ENCODE data around the gene RELN. TPM values are rescaled to one million over a fixed set of nuclear protein-coding genes. Genes with fewer than 3 reads are reported as not detected.
"Not testable (repeated sequence)": the region's sequence is repeated elsewhere in the genome, so short reads cannot be mapped to it uniquely, and the experiment has no call there.

Gene RELN
- total RNA-seq, 4 donors from 2014 or later: 1.0 to 3.5 (median 1.3) TPM

DNA sequence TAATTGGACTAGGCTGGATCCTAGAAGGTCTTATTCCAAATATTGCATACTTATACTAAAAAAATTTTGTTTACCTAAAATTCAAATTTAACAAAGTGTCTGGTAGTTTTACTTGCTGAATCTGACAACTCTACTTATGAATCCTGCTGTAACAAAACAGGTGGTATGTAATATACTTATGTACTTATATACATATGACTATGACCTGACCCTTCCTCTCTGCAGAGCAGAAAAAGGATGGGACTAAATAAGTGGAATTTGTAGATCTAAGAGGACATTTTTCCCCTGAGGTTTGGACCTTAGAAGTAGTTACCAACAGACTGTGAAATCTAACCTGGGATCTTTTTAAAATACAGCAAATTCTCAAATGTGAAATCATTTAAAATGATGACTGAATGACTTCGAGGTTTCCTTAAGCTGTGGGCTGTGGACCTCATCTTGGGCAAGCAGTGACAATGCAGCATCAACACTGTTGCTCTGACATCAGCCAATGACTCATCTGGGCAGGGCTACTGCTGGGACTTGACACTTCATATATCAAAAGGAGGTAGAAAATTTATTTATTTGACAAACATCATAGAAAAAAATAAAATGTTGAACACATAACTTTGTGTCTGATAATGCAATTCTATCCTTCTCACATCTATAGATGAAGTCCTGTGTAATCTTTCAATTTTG lies 73.6 kb downstream of the RELN start:
- DNase-seq (ENCODE audit: low spot score in 2 of 2): no peak
- WGBS, 2 donors: 37 to 67% methylated on average over 1 of the region's 1 CpG
- intact Hi-C loops (cut with DNase I; ENCODE audit: low total_unique reads): no loop called here
- no peak overlapping the region for H3K4me3 ChIP-seq (ENCODE audit: low read depth, poor library complexity, severe bottlenecking)
- TF ChIP-seq POLR2A (IDR thresholded peaks at IDR 0.05): no peak
- TF ChIP-seq, protein P1, sequence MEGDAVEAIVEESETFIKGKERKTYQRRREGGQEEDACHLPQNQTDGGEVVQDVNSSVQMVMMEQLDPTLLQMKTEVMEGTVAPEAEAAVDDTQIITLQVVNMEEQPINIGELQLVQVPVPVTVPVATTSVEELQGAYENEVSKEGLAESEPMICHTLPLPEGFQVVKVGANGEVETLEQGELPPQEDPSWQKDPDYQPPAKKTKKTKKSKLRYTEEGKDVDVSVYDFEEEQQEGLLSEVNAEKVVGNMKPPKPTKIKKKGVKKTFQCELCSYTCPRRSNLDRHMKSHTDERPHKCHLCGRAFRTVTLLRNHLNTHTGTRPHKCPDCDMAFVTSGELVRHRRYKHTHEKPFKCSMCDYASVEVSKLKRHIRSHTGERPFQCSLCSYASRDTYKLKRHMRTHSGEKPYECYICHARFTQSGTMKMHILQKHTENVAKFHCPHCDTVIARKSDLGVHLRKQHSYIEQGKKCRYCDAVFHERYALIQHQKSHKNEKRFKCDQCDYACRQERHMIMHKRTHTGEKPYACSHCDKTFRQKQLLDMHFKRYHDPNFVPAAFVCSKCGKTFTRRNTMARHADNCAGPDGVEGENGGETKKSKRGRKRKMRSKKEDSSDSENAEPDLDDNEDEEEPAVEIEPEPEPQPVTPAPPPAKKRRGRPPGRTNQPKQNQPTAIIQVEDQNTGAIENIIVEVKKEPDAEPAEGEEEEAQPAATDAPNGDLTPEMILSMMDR (IDR thresholded peaks at IDR 0.05): no peak

DNA sequence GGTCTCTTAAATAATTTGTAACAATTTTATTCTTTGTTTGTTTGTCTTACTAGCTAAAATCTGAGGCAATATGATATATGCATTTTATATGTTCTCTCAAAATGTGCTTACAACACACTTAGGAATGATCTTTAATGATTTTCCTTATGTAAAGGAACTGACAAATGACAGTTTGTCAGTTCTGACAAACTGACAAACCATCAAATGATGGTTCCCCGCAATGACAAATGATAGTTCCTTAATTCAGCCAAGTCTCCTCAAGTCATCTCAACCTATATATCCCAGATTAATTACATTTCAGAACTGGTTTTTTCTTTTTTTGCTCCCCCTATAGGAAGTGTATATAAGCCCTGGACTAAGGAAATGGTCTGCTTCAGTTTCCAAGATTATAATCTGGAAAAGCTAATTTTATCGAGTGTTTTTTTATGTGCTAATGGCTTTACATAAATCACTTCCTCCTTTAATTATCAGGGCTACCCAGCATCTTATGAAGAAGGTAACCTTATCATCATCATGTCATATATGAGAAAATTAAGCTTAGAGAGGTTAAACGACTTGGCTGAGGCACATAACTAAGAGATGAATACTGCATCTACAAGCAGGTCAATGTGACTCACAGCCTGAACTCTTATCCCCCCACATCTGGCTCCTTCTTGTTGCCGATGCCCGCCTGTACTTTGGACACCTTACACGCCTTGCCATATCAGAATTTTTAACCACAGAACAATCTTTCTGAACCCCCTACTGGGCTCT lies 75.1 kb downstream of the RELN start:
- TF ChIP-seq, protein P1 (IDR thresholded peaks at IDR 0.05): no peak
- TF ChIP-seq POLR2A (IDR thresholded peaks at IDR 0.05): no peak
- no peak overlapping the region for H3K4me3 ChIP-seq (ENCODE audit: low read depth, poor library complexity, severe bottlenecking)
- intact Hi-C loops (cut with DNase I; ENCODE audit: low total_unique reads): no loop called here
- DNase-seq (ENCODE audit: low spot score in 2 of 2): no peak
- 82 to 85% methylated on average over 6 of the region's 6 CpGs for WGBS, 2 donors

DNA sequence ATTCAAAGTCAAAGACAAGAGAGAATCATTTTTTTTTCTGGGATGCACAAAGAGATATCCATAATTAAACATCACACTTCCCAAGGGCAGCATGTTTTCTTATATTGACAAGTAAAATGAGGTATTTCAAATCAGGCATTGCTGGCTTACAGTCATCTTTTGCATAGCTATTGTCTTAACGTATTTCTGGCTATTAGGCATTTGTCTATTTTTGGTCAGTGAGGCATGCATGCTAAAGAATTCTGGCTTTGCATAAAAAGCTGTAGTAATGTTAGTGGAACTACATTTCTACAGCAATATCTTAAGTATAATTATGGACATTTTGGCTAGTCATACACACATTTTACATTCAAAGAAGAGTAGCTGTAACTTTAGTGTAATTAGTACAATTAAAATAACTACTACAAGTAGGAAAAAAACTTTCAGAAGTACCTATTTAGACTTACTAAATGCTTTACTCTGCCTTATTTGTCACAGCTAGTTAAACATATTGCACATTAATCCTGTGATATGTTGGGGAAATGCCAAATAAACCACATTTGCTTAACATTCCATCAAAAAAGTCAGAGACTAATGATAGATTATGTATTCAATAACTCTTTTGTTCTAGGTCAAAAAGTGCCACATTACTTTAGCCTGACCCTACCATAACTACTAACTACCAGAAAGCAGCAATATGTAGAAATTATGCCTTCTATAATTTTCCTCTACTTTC lies 76.4 kb downstream of the RELN start:
- 32 to 45% methylated on average over 1 of the region's 1 CpG for WGBS, 2 donors
- no peak overlapping the region for H3K4me3 ChIP-seq (ENCODE audit: low read depth, poor library complexity, severe bottlenecking)
- TF ChIP-seq POLR2A (IDR thresholded peaks at IDR 0.05): no peak
- TF ChIP-seq, protein P1 (IDR thresholded peaks at IDR 0.05): no peak
- DNase-seq (ENCODE audit: low spot score in 2 of 2): no peak
- intact Hi-C loops (cut with DNase I; ENCODE audit: low total_unique reads): no loop called here

DNA sequence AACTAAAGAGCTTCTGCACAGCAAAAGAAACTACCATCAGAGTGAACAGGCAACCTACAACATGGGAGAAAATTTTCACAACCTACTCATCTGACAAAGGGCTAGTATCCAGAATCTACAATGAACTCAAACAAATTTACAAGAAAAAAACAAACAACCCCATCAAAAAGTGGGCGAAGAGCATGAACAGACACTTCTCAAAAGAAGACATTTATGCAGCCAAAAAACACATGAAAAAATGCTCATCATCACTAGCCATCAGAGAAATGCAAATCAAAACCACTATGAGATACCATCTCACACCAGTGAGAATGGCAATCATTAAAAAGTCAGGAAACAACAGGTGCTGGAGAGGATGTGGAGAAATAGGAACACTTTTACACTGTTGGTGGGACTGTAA lies 78.4 kb downstream of the RELN start:
- H3K4me3 ChIP-seq (ENCODE audit: low read depth, poor library complexity, severe bottlenecking); intact Hi-C loops (cut with DNase I; ENCODE audit: low total_unique reads); DNase-seq (ENCODE audit: low spot score in 2 of 2): not testable (repeated sequence)
- WGBS, 2 donors: 100% methylated on average over 1 of the region's 1 CpG; no CpG with 5 or more reads in 1 of the 2 donors

DNA sequence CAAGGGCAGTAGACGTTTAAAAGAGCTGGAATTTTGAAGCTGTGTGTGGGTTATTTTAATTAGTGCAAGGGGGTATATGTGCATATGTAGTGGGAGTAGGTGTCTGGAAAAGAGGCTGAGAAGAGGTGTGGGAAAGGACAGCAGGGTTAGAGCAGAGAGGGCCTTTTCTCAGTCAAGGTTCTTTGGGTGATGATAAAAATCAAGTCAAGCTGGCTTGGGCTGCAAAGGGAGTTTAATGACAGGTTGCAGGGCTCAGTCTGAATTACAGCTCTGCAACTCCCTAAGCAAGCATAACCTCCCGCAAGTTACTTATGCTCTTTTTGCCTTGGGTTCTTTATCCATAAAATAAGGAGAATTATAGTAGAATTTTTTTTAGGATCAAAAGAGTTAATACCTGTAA lies 83.5 kb downstream of the RELN start:
- 50 to 51% methylated on average over 2 of the region's 2 CpGs for WGBS, 2 donors
- no peak for DNase-seq (ENCODE audit: low spot score in 2 of 2)
- no peak for TF ChIP-seq POLR2A (IDR thresholded peaks at IDR 0.05)
- TF ChIP-seq, protein P1 (IDR thresholded peaks at IDR 0.05): no peak
- no peak overlapping the region for H3K4me3 ChIP-seq (ENCODE audit: low read depth, poor library complexity, severe bottlenecking)
- intact Hi-C loops (cut with DNase I; ENCODE audit: low total_unique reads): no loop called here

DNA sequence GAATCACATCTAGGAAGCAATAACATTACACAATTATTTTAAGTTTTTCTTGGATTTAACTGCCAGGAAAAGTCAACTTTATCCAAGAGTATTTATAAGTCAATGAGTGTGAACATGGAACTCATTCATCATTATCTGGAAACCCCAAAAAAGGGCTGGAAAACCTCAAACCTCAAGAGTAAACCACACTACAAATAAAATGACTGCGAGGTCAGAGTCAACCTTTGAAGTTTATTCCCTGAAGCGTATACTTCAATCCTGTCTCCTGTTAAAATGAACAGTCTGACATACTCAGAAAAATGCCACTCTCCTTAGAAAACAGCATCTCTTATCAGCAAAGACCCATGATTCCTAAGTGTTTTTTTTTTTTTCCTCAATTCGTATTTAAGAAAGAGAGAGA lies 86.5 kb downstream of the RELN start:
- 28 to 32% methylated on average over 3 of the region's 3 CpGs for whole genome bisulfite sequencing, 2 donors
- intact Hi-C loops (cut with DNase I; ENCODE audit: low total_unique reads): no loop called here
- no peak overlapping the region for H3K4me3 ChIP-seq (ENCODE audit: low read depth, poor library complexity, severe bottlenecking)
- no peak for DNase-seq (ENCODE audit: low spot score in 2 of 2)
- TF ChIP-seq, protein P1 (IDR thresholded peaks at IDR 0.05): no peak
- TF ChIP-seq POLR2A (IDR thresholded peaks at IDR 0.05): no peak

DNA sequence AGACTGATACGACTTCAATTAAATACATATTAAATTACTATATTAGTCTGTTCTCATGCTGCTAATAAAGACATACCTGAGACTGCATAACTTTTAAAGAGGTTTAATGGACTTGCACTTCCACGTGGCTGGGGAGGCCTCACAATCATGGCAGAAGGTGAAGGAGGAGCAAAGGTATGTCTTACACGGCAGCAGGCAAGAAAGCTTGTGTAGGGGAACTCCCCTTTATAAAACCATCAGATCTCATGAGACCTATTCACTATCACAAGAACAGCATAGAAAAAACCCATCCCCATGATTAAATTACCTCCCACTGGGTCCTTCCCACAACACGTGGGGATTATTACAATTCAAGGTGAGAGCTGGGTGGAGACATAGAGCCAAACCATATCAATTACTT lies 92.6 kb downstream of the RELN start:
- intact Hi-C loops (cut with DNase I; ENCODE audit: low total_unique reads); H3K4me3 ChIP-seq (ENCODE audit: low read depth, poor library complexity, severe bottlenecking); DNase-seq (ENCODE audit: low spot score in 2 of 2): not testable (repeated sequence)
- 78 to 88% methylated on average over 4 of the region's 4 CpGs for WGBS, 2 donors

Data from lower leg skin (tissue), 4 donors.